GM12864 (cell line): ENCODE data around the gene MTCH2.
A peak's percentile ranks its signal among the peaks of the same experiment; 100 is the strongest.
"Not testable (repeated sequence)": the region's sequence is repeated elsewhere in the genome, so short reads cannot be mapped to it uniquely, and the experiment has no call there.

Experiments
- DNase-seq: peaks from one replicate; pipeline ENCODE4 v3.0.0-alpha.2; 2011; ENCODE audit warnings: low read depth
- H3K4me3 ChIP-seq: 2 replicates; pipeline ENCODE4 v1.5.1; 2011; ENCODE audit warnings: mild to moderate bottlenecking, low read depth, low read length, control low read depth
- TF ChIP-seq, protein P1 (sequence below): IDR thresholded peaks from 2 replicates; pipeline ENCODE4 v1.5.1; 2011; ENCODE audit warnings: low read depth, mild to moderate bottlenecking, moderate library complexity, low read length, control low read depth, inconsistent platforms; ENCODE audit errors: missing control alignments

The MTCH2 gene

DNA sequence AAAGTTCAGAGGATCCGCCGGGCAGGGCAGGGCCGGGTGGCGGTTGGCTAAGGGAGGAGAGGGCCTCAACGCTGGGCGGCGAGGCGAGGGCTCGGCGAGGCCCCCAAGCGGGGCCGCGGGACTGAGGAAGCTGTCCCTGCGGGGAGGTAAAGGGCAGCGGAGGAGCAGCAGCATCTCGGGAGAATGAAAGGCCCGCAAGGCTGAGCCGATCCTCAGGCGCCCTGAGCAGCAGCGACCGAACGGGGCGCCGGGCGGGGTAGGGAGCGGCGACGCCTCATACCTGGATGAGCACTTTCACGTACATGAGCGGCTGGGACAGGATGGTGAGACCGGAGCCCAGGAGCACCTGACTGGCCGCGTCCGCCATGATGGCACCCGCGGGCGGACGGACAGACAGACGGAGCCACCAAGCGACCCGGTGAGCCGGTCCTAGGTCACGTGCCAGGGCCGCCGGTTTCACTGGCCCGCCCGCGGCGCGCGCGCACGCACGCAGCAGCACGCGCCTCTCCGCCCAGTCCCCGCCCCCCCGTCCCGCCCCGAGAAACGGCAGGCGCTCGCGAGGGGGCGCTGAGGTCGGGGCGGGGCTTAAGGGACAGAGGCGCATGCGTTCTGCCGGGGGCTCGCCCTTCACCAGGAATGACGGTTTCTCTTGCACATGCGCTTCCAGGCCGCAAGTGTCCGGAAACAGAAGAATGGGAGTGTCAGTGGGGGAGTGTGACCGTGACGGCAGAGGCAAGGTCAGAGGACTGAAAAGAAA, at the start of gene MTCH2:
Gene MTCH2 (minus strand): TSS at position 461 of the 757 bp plus-strand sequence. CDS start 94 bp downstream, at position 367.
- H3K4me3 ChIP-seq, result peak within 1 kb of the TSS; percentile 78
- TF ChIP-seq, protein P1, sequence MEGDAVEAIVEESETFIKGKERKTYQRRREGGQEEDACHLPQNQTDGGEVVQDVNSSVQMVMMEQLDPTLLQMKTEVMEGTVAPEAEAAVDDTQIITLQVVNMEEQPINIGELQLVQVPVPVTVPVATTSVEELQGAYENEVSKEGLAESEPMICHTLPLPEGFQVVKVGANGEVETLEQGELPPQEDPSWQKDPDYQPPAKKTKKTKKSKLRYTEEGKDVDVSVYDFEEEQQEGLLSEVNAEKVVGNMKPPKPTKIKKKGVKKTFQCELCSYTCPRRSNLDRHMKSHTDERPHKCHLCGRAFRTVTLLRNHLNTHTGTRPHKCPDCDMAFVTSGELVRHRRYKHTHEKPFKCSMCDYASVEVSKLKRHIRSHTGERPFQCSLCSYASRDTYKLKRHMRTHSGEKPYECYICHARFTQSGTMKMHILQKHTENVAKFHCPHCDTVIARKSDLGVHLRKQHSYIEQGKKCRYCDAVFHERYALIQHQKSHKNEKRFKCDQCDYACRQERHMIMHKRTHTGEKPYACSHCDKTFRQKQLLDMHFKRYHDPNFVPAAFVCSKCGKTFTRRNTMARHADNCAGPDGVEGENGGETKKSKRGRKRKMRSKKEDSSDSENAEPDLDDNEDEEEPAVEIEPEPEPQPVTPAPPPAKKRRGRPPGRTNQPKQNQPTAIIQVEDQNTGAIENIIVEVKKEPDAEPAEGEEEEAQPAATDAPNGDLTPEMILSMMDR, result peak; percentile 22
- peak; percentile 94 for DNase-seq

DNA sequence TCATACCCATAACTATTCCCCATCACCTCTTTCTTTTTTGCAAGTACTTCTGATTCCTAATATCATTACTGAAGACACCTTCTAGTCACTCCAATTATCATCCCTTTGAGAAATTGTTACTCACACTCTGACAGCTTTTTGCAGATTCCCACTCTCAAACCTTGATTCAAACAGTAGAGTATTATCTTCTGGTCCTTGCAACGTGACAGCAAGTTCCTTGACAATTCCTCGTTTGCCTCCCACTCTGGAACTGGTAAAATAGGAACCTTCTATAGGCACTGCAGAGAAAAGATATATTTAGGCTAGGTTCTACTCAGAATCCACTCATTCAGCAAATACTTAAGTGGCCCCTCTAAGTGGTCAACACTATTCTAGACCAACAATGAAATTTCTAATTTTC, 49.6 kb upstream of the MTCH2 start:
- H3K4me3 ChIP-seq, result no peak overlapping the region
- TF ChIP-seq, protein P1, result no peak
- DNase-seq, result no peak

DNA sequence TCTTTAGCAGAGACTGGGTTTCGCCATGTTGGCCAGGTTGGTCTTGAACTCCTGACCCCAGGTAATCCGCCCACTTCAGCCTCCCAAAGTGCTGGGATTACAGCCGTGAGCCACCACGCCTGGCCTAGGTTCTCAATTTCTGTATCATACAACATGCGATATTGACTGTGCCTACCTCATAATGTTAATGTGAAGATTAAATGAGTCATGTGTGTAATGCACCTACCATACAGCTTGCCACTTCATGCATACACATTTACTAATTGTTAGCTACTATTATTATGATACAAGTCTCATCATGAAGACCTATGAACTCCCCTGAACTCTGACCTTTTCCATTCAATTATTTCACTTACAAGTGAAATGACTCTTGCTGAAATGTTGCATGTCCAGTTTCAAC, 47.1 kb upstream of the MTCH2 start:
- no peak overlapping the region for H3K4me3 ChIP-seq
- no peak for DNase-seq
- TF ChIP-seq, protein P1, result no peak

DNA sequence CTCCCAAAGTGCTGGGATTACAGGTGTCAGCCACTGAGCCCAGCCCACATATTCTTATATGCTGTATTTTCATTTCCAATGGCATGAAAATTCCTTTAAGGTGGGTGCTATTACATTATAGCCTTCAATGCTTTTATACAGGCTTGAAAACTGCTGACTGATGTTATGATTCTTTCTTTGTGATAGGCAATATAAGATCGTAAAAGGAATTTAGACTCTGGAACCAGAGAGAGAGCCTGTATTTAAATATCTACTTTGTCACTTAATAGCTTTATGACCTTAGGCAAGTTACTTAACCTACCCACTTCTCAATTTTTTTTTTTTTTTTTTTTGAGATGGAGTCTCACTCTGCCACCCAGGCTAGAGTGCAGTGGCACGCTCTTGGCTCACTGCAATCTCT, 46.6 kb upstream of the MTCH2 start:
- TF ChIP-seq, protein P1, result no peak
- no peak for DNase-seq
- H3K4me3 ChIP-seq, result no peak overlapping the region

DNA sequence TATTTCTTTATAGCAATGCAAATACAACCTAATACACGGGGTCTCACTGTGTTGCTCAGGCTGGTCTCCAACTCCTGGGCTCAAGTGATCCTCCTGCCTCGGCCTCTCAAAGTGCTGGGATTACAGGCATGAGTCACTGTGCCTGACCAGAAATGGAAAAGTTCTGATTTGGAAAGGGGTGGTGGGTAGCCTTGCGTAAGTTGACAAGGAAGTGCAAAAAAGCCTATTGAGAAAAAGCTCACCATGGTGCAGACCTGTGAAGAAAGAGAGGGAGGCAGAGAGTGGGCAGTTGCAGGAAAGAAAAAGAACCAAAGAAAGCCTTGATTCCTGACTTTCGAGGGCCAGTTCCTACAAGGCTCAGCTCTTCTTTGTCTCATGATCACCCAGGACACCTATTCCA, 45.8 kb upstream of the MTCH2 start:
- DNase-seq, result no peak
- TF ChIP-seq, protein P1, result no peak
- no peak overlapping the region for H3K4me3 ChIP-seq

DNA sequence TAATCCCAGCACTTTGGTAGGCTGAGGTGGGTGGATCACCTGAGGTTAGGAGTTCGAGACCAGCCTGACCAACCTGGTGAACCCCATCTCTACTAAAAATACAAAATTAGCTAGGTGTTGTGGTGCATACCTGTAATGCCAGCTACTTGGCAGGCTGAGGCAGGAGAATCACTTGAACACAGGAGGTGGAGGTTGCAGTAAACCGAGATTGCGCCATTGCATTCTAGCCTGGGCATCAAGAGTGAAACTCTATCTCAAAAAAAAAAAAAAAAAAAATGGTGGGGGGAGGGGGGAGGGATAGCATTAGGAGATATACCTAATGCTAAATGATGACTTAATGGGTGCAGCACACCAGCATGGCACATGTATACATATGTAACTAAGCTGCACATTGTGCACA, 44.3 kb upstream of the MTCH2 start:
- H3K4me3 ChIP-seq, DNase-seq: not testable (repeated sequence)

DNA sequence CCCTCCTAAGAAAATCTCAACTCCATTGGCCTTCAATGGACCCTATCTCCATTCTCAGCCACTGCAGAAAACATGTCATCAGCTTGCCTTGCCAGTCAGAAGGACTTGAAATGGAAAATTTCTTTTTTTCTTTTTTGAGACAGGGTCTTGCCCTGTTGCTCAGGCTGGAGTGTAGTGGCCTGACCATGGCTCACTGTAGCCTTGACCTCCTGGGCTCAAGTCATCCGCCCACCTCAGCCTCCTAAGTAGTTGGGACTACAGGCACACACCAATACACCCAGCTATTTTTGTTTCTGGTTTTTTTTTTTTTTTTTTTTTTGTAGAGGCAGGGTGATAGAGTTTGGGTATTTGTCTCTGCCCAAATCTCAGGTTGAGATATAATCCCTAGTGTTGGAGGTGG, 43.8 kb upstream of the MTCH2 start:
- no peak for DNase-seq
- TF ChIP-seq, protein P1, result no peak
- no peak overlapping the region for H3K4me3 ChIP-seq
